H1 (cell line): ENCODE data around the gene TMPRSS4. TPM values are rescaled to one million over a fixed set of nuclear protein-coding genes. Genes with fewer than 3 reads are reported as not detected.
A peak's percentile ranks its signal among the peaks of the same experiment; 100 is the strongest.

Experiments
- CTCF ChIA-PET: fragments of 300-600 bp; sonication (Branson Sonifier 250); formaldehyde crosslinking; loops from one replicate; lab custom pipeline; 2021; ENCODE audit not compliant: partially characterized antibody; lab: Charles Lee
- POLR2A ChIA-PET: fragments of 300-600 bp; sonication (Branson Sonifier 250); formaldehyde crosslinking; loops from one replicate; lab custom pipeline; 2021; ENCODE audit warnings: inconsistent platforms; ENCODE audit not compliant: partially characterized antibody; lab: Charles Lee
- DNase-seq, 2 experiments: peaks; one replicate each; pipeline versions ENCODE4 v3.0.0 to v3.0.0-alpha.2; 2010 to 2022; ENCODE audit warnings: low spot score in 2 of 2, low read depth in 1 of 2, mixed read lengths in 1 of 2
- FAIRE-seq: peaks from 2 replicates; lab custom pipeline; 2011; peaks lifted over from hg19 to GRCh38; lab: Jason Lieb, UNC
- H2AFZ ChIP-seq: 2 replicates; pipeline ENCODE4 v1.8.1; 2012; ENCODE audit warnings: low read length, inconsistent platforms
- H2AK5ac ChIP-seq: 2 replicates; pipeline ENCODE4 v1.6.1; 2013; ENCODE audit warnings: low read depth, low read length
- H2BK120ac ChIP-seq: replicated peaks from 2 replicates; pipeline ENCODE3; 2013; ENCODE audit warnings: low read depth, low read length, inconsistent platforms
- H2BK12ac ChIP-seq: 2 replicates; pipeline ENCODE4 v1.6.1; 2013; ENCODE audit warnings: low read depth, low read length
- H2BK15ac ChIP-seq: 2 replicates; pipeline ENCODE4 v1.6.1; 2013; ENCODE audit warnings: low read length
- H2BK20ac ChIP-seq: 2 replicates; pipeline ENCODE4 v1.6.1; 2013; ENCODE audit warnings: low read length
- H2BK5ac ChIP-seq: 2 replicates; pipeline ENCODE4 v1.6.1; 2013; ENCODE audit warnings: low read depth, low read length
- H3K14ac ChIP-seq: 2 replicates; pipeline ENCODE4 v1.6.1; 2013; ENCODE audit warnings: inconsistent platforms; ENCODE audit not compliant: insufficient read length
- H3K18ac ChIP-seq: 2 replicates; pipeline ENCODE4 v1.6.1; 2013; ENCODE audit warnings: low read length; ENCODE audit errors: extremely low read depth
- H3K23ac ChIP-seq: 2 replicates; pipeline ENCODE4 v1.6.1; 2013; ENCODE audit warnings: inconsistent platforms; ENCODE audit not compliant: insufficient read length
- H3K23me2 ChIP-seq: 2 replicates; pipeline ENCODE4 v1.6.1; 2013; ENCODE audit warnings: low read depth, low read length
- H3K27ac ChIP-seq: 2 replicates; pipeline ENCODE4 v1.6.1; 2011; ENCODE audit warnings: low read depth, low read length, inconsistent platforms
- H3K27me3 ChIP-seq, 4 experiments: replicated peaks in 1 of 4; 1 replicate in 1 of 4; 2 replicates in 3 of 4; pipeline versions ENCODE4 v1.6.1 to v1.8.1; 2011 to 2013; ENCODE audit warnings: low read length in 3 of 4, mild to moderate bottlenecking in 3 of 4, inconsistent platforms in 2 of 4, mixed read lengths in 2 of 4, moderate library complexity in 1 of 4; ENCODE audit not compliant: control insufficient read depth in 3 of 4, insufficient read depth in 3 of 4; ENCODE audit errors: extremely low read depth in 1 of 4
- H3K36me3 ChIP-seq, 4 experiments: 2 replicates each; pipeline versions ENCODE4 v1.6.1 to v1.8.1; 2011 to 2013; ENCODE audit warnings: mild to moderate bottlenecking in 4 of 4, low read length in 3 of 4, moderate library complexity in 2 of 4, control low read depth in 1 of 4, inconsistent platforms in 1 of 4; ENCODE audit not compliant: insufficient read depth in 4 of 4, control insufficient read depth in 2 of 4
- H3K4ac ChIP-seq: replicated peaks from 2 replicates; pipeline ENCODE3; 2013; ENCODE audit warnings: low read length, low read depth, mixed read lengths, inconsistent platforms; ENCODE audit not compliant: insufficient read length
- H3K4me1 ChIP-seq, 4 experiments: replicated peaks in 1 of 4; 1 replicate in 1 of 4; 2 replicates in 3 of 4; pipeline versions ENCODE4 v1.6.1 to v1.8.1; 2011 to 2013; ENCODE audit warnings: low read length in 3 of 4, inconsistent platforms in 2 of 4, mixed read lengths in 1 of 4; ENCODE audit not compliant: insufficient read depth in 4 of 4, control insufficient read depth in 3 of 4
- H3K4me2 ChIP-seq, 2 experiments: 2 replicates each; pipeline versions ENCODE4 v1.6.1 to v1.8.1; 2011 to 2013; ENCODE audit warnings: low read depth in 2 of 2, low read length in 2 of 2, control low read depth in 1 of 2, inconsistent platforms in 1 of 2, mild to moderate bottlenecking in 1 of 2; ENCODE audit not compliant: insufficient read depth in 1 of 2
- H3K4me3 ChIP-seq, 4 experiments: fragments of 200-600, 300-600 bp in 1 of 4; sonication (generic), shearing (Covaris generic), sonication (Bioruptor Twin) in 1 of 4; 2 replicates each; pipeline versions ENCODE4 v1.5.1 to v1.8.1; 2011 to 2016; ENCODE audit warnings: low read length in 4 of 4, low read depth in 3 of 4, control low read depth in 2 of 4, inconsistent platforms in 2 of 4, mild to moderate bottlenecking in 2 of 4, mixed read lengths in 1 of 4, moderate library complexity in 1 of 4; ENCODE audit not compliant: insufficient read depth in 2 of 4; ENCODE audit errors: extremely low read depth in 1 of 4
- H3K56ac ChIP-seq: replicated peaks from 2 replicates; pipeline ENCODE3; 2013; ENCODE audit warnings: low read depth, mild to moderate bottlenecking, mixed read lengths, low read length, inconsistent platforms; ENCODE audit not compliant: insufficient read length
- H3K79me1 ChIP-seq: 2 replicates; pipeline ENCODE4 v1.6.1; 2013; ENCODE audit warnings: low read depth, low read length, control low read depth
- H3K79me2 ChIP-seq, 2 experiments: 2 replicates each; pipeline versions ENCODE4 v1.6.1 to v1.8.1; 2012 to 2013; ENCODE audit warnings: low read length in 2 of 2, mild to moderate bottlenecking in 2 of 2, inconsistent platforms in 1 of 2; ENCODE audit not compliant: insufficient read depth in 2 of 2, control insufficient read depth in 1 of 2
- H3K9ac ChIP-seq, 4 experiments: replicated peaks in 1 of 4; 1 replicate in 1 of 4; 2 replicates in 3 of 4; pipeline versions ENCODE4 v1.6.1 to v1.8.1; 2011 to 2013; ENCODE audit warnings: low read depth in 3 of 4, low read length in 3 of 4, control low read depth in 2 of 4, mild to moderate bottlenecking in 2 of 4, moderate library complexity in 2 of 4, inconsistent platforms in 1 of 4; ENCODE audit errors: extremely low read depth in 1 of 4
- H3K9me3 ChIP-seq, 2 experiments: 2 replicates each; pipeline versions ENCODE4 v1.6.1 to v1.8.1; 2012 to 2013; ENCODE audit warnings: mild to moderate bottlenecking in 2 of 2, moderate library complexity in 2 of 2, control low read depth in 1 of 2, inconsistent platforms in 1 of 2, low read depth in 1 of 2, low read length in 1 of 2, mixed read lengths in 1 of 2; ENCODE audit not compliant: insufficient read depth in 2 of 2
- H4K20me1 ChIP-seq, 2 experiments: replicated peaks in 1 of 2; 2 replicates each; pipeline versions ENCODE3 to v1.8.1; 2011 to 2013; ENCODE audit warnings: inconsistent platforms in 2 of 2, low read length in 2 of 2, mild to moderate bottlenecking in 1 of 2; ENCODE audit not compliant: insufficient read depth in 2 of 2, control insufficient read depth in 1 of 2
- H4K5ac ChIP-seq: 2 replicates; pipeline ENCODE4 v1.6.1; 2013; ENCODE audit warnings: low read length, low read depth, mixed read lengths, inconsistent platforms; ENCODE audit not compliant: insufficient read length
- H4K8ac ChIP-seq: 2 replicates; pipeline ENCODE4 v1.8.0; 2013; ENCODE audit warnings: mild to moderate bottlenecking, moderate library complexity, low read length, inconsistent platforms; ENCODE audit not compliant: insufficient read depth; ENCODE audit errors: extremely low read depth
- H4K91ac ChIP-seq: replicated peaks from 2 replicates; pipeline ENCODE3; 2013; ENCODE audit warnings: low read length, mixed read lengths, inconsistent platforms; ENCODE audit not compliant: insufficient read length
- NANOG ChIP-seq: IDR thresholded peaks from 2 replicates; pipeline ENCODE4 v1.6.1; 2011; ENCODE audit warnings: low read length, low read depth, mild to moderate bottlenecking, inconsistent platforms; ENCODE audit not compliant: insufficient read depth, poor library complexity, severe bottlenecking
- USF2 ChIP-seq: IDR thresholded peaks from 2 replicates; pipeline ENCODE4 v1.6.1; 2011; ENCODE audit warnings: low read length, improper control_type of control experiment
- WGBS, 2 experiments: shearing (Covaris generic) in 1 of 2; methylation state at CpG; one replicate each; pipeline versions ENCODE4 v1.1.6 to v1.1.7; 2013 to 2015; ENCODE audit warnings: low lambda C conversion rate in 2 of 2, mixed read lengths in 2 of 2, inconsistent platforms in 1 of 2, low coverage in 1 of 2, missing lambda C conversion rate in 1 of 2; ENCODE audit not compliant: insufficient replicate concordance in 2 of 2, insufficient coverage in 1 of 2, insufficient read length in 1 of 2; ENCODE audit errors: extremely low coverage in 1 of 2, missing lambda C conversion rate in 1 of 2; 5-methylcytosine and 5-hydroxymethylcytosine counted together
- polyA plus RNA-seq, 7 experiments: library from polyadenylated mRNA; depleted of rRNA in 3 of 7; stranded (reverse) in 5 of 7; unstranded in 2 of 7; fragments of >200 nt in 5 of 7; fragments of 200-250 nt in 2 of 7; gene quantifications; 1 replicate in 5 of 7; 2 replicates in 1 of 7; 4 replicates in 1 of 7; pipeline versions ENCODE4 v1.2.1 to v1.2.3, GENCODE V29; 2011 to 2013; ENCODE audit warnings: missing spikeins in 2 of 7, mixed read lengths in 2 of 7
- total RNA-seq: library from RNA; stranded (reverse); fragmentation: NEBNext Ultra II Directional; extraction: Animal tissue kit (Norgen Biotek cat#: 25700); gene quantifications from 2 replicates; pipeline ENCODE4 v1.2.1, GENCODE V29; 2021

Gene TMPRSS4
- total and polyA plus RNA-seq, 2 of the 8 experiments (the other 6 are each of a cell fraction or from before 2014, with no cell fraction given), result 0.11 to 0.58 TPM

GRCh38 chr11:118092907-118093571, 16.2 kb downstream of the TMPRSS4 start:
- POLR2A ChIA-PET, result interaction anchor here (0.6 to 1.3 kb wide), 2 partner anchors 13 to 156 kb away, joined by 3 to 4 read pairs; no protein-coding TSS in a partner anchor
- H3K27me3 ChIP-seq, result no peaks in the 10 kb centered on the region; a peak in 1 of 7 replicates
- no peak overlapping the region for H3K23ac ChIP-seq
- no peaks in the 10 kb centered on the region; a peak in 1 of 7 replicates for H3K4me1 ChIP-seq
- H3K79me1 ChIP-seq, result no peaks in the 10 kb centered on the region
- H3K14ac ChIP-seq, result no peak overlapping the region
- no peak overlapping the region for H3K56ac ChIP-seq
- no peak overlapping the region; the same call in 1 of the 2 replicates for H2BK5ac ChIP-seq
- H3K4ac ChIP-seq, result no peak overlapping the region
- H4K5ac ChIP-seq, result no peak overlapping the region
- CTCF ChIA-PET, result interaction anchor here (0.6 to 2.0 kb wide), 2 partner anchors 9 to 156 kb away, joined by 3 to 5 read pairs; no protein-coding TSS in a partner anchor
- H2BK20ac ChIP-seq, result 0 out of 2 replicates have a peak overlapping the region, but pooled peaks have one; percentile 50
- 82% methylated on average over 8 of the region's 8 CpGs; no CpG with 5 or more reads in 1 of the 2 experiments for WGBS, 2 experiments
- no peak overlapping the region for H2BK15ac ChIP-seq
- FAIRE-seq, result no peak
- H4K91ac ChIP-seq, result no peak overlapping the region
- H3K4me3 ChIP-seq, result no peak overlapping the region
- peaks cover 2% of the 10 kb centered on the region; the same call in 1 of the 2 replicates for H3K23me2 ChIP-seq
- no peak overlapping the region for H3K4me2 ChIP-seq
- DNase-seq, result no peak
- no peaks in the 10 kb centered on the region for H3K79me2 ChIP-seq
- H2AK5ac ChIP-seq, result no peak overlapping the region
- H2AFZ ChIP-seq, result peak overlapping the region; percentile 40; the same call in 1 of the 2 replicates
- H3K9ac ChIP-seq, result no peak overlapping the region
- no peak overlapping the region for H4K8ac ChIP-seq
- H3K18ac ChIP-seq, result peak overlapping the region; percentile 83; the same call in 1 of the 2 replicates
- H2BK12ac ChIP-seq, result no peak overlapping the region
- H2BK120ac ChIP-seq, result no peak overlapping the region
- no peaks in the 10 kb centered on the region for H3K36me3 ChIP-seq
- no peak overlapping the region for H3K27ac ChIP-seq
- H3K9me3 ChIP-seq, result peaks cover 2 to 5% of the 10 kb centered on the region in 2 experiments; a peak in 2 of 4 replicates
- H4K20me1 ChIP-seq, result no peaks in the 10 kb centered on the region
- TF ChIP-seq NANOG (no peak), USF2 (no peak)
